Measurements from ENCODE around the gene PTPN11.

PTPN11 gene

DNA sequence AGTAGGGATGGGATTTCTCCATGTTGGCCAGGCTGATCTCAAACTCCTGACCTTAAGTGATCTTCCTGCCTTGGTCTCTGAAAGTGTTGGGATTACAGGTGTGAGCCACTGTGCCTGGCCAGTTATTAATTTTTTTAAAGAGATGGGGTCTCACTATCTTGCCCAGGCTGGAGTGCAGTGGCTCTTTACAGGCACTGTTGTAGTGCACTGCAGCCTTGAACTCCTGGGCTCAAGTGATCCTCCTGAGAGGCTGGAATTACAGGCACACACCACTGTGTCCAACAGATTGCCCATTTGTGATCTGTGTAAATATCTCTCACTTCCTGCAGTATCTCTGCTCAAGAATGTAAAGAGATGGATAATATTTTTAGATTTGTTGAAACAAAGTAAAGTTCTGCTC, 45.9 kb downstream of the PTPN11 start:
- Histone ChIP-seq H3K4me2 (ENCODE audit: low read length, poor library complexity, severe bottlenecking) (no peak overlapping the region), H3K9ac (ENCODE audit: low read length) (no peak overlapping the region), H3K23ac (ENCODE audit: low read length in 2 of 2) (no peak overlapping the region), H2BK12ac (ENCODE audit: low read length in 2 of 2) (no peak overlapping the region), H3K4me1 (ENCODE audit: control insufficient read depth, insufficient read depth, low read depth, low read length) (no peaks in the 10 kb centered on the region), H2AK5ac (ENCODE audit: low read length, severe bottlenecking) (no peak overlapping the region), H3K27me3 (ENCODE audit: control insufficient read depth in 1 of 2, insufficient read depth in 1 of 2, low read length in 2 of 2) (no peaks in the 10 kb centered on the region), H3K4ac (ENCODE audit: low read depth in 1 of 2, low read length in 2 of 2) (no peak overlapping the region), H3K36me3 (ENCODE audit: control insufficient read depth in 1 of 2, insufficient read depth in 2 of 2, low read depth in 1 of 2, low read length in 2 of 2) (peaks cover 25 to 49% of the 10 kb centered on the region in 2 experiments), H3K79me1 (replicated peaks; ENCODE audit: low read length, poor library complexity, severe bottlenecking) (peaks cover 39% of the 10 kb centered on the region), H2BK15ac (ENCODE audit: low read depth, poor library complexity, severe bottlenecking) (no peak overlapping the region), H3K27ac (ENCODE audit: low read length, poor library complexity, severe bottlenecking) (no peak overlapping the region), H2BK120ac (ENCODE audit: low read depth, low read length) (no peak overlapping the region), H2AFZ (ENCODE audit: low read depth, low read length) (no peak overlapping the region), H3K14ac (ENCODE audit: low read length in 2 of 2) (no peak overlapping the region), H4K91ac (ENCODE audit: low read length) (no peak overlapping the region), H3K18ac (ENCODE audit: low read depth in 1 of 2, low read length in 2 of 2) (no peak overlapping the region), H2BK5ac (ENCODE audit: low read depth, low read length, poor library complexity, severe bottlenecking) (no peak overlapping the region), H3K9me3 (ENCODE audit: control insufficient read depth, low read length) (no peaks in the 10 kb centered on the region), H4K8ac (ENCODE audit: low read length) (no peak overlapping the region), H3K4me3 (ENCODE audit: insufficient read depth in 1 of 2, low read depth in 1 of 2, low read length in 2 of 2) (no peak overlapping the region)
- DNase-seq, result no peak

DNA sequence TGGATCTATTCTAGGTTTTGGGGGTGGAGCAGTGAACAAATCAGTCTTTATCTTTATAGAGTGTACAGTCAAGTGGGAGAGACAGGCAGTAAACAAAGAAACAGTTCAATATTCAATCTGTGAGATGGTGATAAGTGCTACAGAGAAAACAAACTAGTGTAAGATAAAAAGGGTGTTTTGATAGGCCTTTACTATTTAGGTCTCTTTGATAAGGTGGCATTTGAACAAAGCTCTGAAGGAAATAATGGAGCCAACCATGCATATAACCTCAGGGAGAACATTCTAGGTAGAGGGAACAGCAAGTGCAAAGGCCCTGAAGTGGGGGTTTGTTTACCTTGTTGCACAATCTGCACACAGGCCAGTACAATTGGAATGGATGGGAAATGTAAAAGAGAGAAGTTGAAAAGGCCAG, 47.3 kb downstream of the PTPN11 start:
- Histone ChIP-seq H3K9me3 (ENCODE audit: control insufficient read depth, low read length) (no peaks in the 10 kb centered on the region), H3K23ac (ENCODE audit: low read length in 2 of 2) (no peak overlapping the region), H2BK120ac (ENCODE audit: low read depth, low read length) (no peak overlapping the region), H3K18ac (ENCODE audit: low read depth in 1 of 2, low read length in 2 of 2) (no peak overlapping the region), H3K27me3 (ENCODE audit: control insufficient read depth in 1 of 2, insufficient read depth in 1 of 2, low read length in 2 of 2) (no peaks in the 10 kb centered on the region), H2BK15ac (ENCODE audit: low read depth, poor library complexity, severe bottlenecking) (no peak overlapping the region), H3K36me3 (ENCODE audit: control insufficient read depth in 1 of 2, insufficient read depth in 2 of 2, low read depth in 1 of 2, low read length in 2 of 2) (peaks cover 19 to 43% of the 10 kb centered on the region in 2 experiments), H3K79me1 (replicated peaks; ENCODE audit: low read length, poor library complexity, severe bottlenecking) (peaks cover 46% of the 10 kb centered on the region), H3K4me3 (ENCODE audit: insufficient read depth in 1 of 2, low read depth in 1 of 2, low read length in 2 of 2) (no peak overlapping the region), H4K8ac (ENCODE audit: low read length) (no peak overlapping the region), H3K9ac (ENCODE audit: low read length) (no peak overlapping the region), H2AK5ac (ENCODE audit: low read length, severe bottlenecking) (no peak overlapping the region), H3K27ac (ENCODE audit: low read length, poor library complexity, severe bottlenecking) (no peak overlapping the region), H3K4ac (ENCODE audit: low read depth in 1 of 2, low read length in 2 of 2) (no peak overlapping the region), H2BK12ac (ENCODE audit: low read length in 2 of 2) (no peak overlapping the region), H2AFZ (ENCODE audit: low read depth, low read length) (no peak overlapping the region), H3K4me1 (ENCODE audit: control insufficient read depth, insufficient read depth, low read depth, low read length) (no peaks in the 10 kb centered on the region), H2BK5ac (ENCODE audit: low read depth, low read length, poor library complexity, severe bottlenecking) (no peak overlapping the region), H3K14ac (ENCODE audit: low read length in 2 of 2) (no peak overlapping the region), H3K4me2 (ENCODE audit: low read length, poor library complexity, severe bottlenecking) (no peak overlapping the region), H4K91ac (ENCODE audit: low read length) (no peak overlapping the region)
- no peak for DNase-seq

DNA sequence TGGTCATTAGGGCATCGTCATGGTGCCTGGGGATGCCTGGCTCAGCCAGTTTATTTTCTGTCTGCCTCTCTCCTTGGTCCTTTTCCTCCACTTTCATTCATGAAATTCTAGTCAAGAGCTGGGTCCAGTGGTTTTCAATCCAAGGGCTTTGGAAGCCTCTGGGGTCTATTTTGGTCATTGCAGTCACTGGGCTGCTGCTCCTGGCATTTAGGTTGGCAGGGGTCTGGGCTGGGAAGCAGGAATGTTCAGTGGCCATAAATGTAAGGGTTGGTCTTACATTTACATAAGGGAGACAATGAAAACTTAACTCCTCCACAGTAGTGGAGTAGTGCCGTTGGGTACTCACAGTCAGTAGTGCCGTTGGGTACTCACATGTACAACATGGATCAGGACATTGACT, 48.1 kb downstream of the PTPN11 start:
- no peak overlapping the region for H3K4ac ChIP-seq (ENCODE audit: low read depth in 1 of 2, low read length in 2 of 2)
- no peak overlapping the region for H3K9ac ChIP-seq (ENCODE audit: low read length)
- peaks cover 44% of the 10 kb centered on the region for H3K79me1 ChIP-seq (replicated peaks; ENCODE audit: low read length, poor library complexity, severe bottlenecking)
- 99% methylated on average over 3 of the region's 3 CpGs for WGBS
- H2BK12ac ChIP-seq (ENCODE audit: low read length in 2 of 2), result no peak overlapping the region
- H3K4me3 ChIP-seq (ENCODE audit: insufficient read depth in 1 of 2, low read depth in 1 of 2, low read length in 2 of 2), result no peak overlapping the region
- no peak overlapping the region for H2BK5ac ChIP-seq (ENCODE audit: low read depth, low read length, poor library complexity, severe bottlenecking)
- no peaks in the 10 kb centered on the region for H3K9me3 ChIP-seq (ENCODE audit: control insufficient read depth, low read length)
- no peak overlapping the region for H2AFZ ChIP-seq (ENCODE audit: low read depth, low read length)
- H3K27ac ChIP-seq (ENCODE audit: low read length, poor library complexity, severe bottlenecking), result no peak overlapping the region
- no peak overlapping the region for H2BK15ac ChIP-seq (ENCODE audit: low read depth, poor library complexity, severe bottlenecking)
- H3K18ac ChIP-seq (ENCODE audit: low read depth in 1 of 2, low read length in 2 of 2), result no peak overlapping the region
- H2BK120ac ChIP-seq (ENCODE audit: low read depth, low read length), result no peak overlapping the region
- no peaks in the 10 kb centered on the region for H3K4me1 ChIP-seq (ENCODE audit: control insufficient read depth, insufficient read depth, low read depth, low read length)
- H3K23ac ChIP-seq (ENCODE audit: low read length in 2 of 2), result no peak overlapping the region
- no peaks in the 10 kb centered on the region for H3K27me3 ChIP-seq (ENCODE audit: control insufficient read depth in 1 of 2, insufficient read depth in 1 of 2, low read length in 2 of 2)
- no peak overlapping the region for H3K14ac ChIP-seq (ENCODE audit: low read length in 2 of 2)
- no peak overlapping the region for H2AK5ac ChIP-seq (ENCODE audit: low read length, severe bottlenecking)
- no peak overlapping the region for H3K4me2 ChIP-seq (ENCODE audit: low read length, poor library complexity, severe bottlenecking)
- peaks cover 14 to 36% of the 10 kb centered on the region in 2 experiments for H3K36me3 ChIP-seq (ENCODE audit: control insufficient read depth in 1 of 2, insufficient read depth in 2 of 2, low read depth in 1 of 2, low read length in 2 of 2)
- no peak for DNase-seq
- H4K8ac ChIP-seq (ENCODE audit: low read length), result no peak overlapping the region
- no peak overlapping the region for H4K91ac ChIP-seq (ENCODE audit: low read length)

DNA sequence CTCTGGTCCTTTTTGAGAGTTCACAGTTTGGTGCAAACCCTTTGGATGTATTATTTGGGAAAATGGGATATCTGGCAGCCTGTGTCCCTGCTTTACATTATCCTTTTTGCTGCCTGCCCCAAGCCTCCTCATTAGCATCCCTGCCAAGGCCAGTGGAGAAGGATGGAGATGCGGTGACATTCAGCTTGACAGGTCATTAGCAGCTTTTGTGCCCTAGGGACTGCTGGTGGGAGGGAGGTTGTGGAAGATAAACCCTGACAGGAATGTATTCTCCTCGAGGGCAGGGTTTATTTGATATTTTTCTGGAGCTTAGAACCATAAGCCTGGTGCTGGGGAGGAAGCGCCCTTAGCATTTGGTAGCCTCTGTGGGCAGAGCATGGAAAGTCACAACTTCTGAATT, 49.3 kb downstream of the PTPN11 start:
- Histone ChIP-seq H3K9ac (ENCODE audit: low read length) (no peak overlapping the region), H3K36me3 (ENCODE audit: control insufficient read depth in 1 of 2, insufficient read depth in 2 of 2, low read depth in 1 of 2, low read length in 2 of 2) (peaks cover 14 to 42% of the 10 kb centered on the region in 2 experiments), H3K4me1 (ENCODE audit: control insufficient read depth, insufficient read depth, low read depth, low read length) (no peaks in the 10 kb centered on the region), H2BK120ac (ENCODE audit: low read depth, low read length) (no peak overlapping the region), H3K4me3 (ENCODE audit: insufficient read depth in 1 of 2, low read depth in 1 of 2, low read length in 2 of 2) (no peak overlapping the region), H2AFZ (ENCODE audit: low read depth, low read length) (no peak overlapping the region), H2AK5ac (ENCODE audit: low read length, severe bottlenecking) (no peak overlapping the region), H3K14ac (ENCODE audit: low read length in 2 of 2) (no peak overlapping the region), H3K18ac (ENCODE audit: low read depth in 1 of 2, low read length in 2 of 2) (no peak overlapping the region), H4K8ac (ENCODE audit: low read length) (no peak overlapping the region), H4K91ac (ENCODE audit: low read length) (no peak overlapping the region), H3K23ac (ENCODE audit: low read length in 2 of 2) (peak overlapping the region in 1 of 2 experiments; percentile 6), H2BK5ac (ENCODE audit: low read depth, low read length, poor library complexity, severe bottlenecking) (no peak overlapping the region), H3K4ac (ENCODE audit: low read depth in 1 of 2, low read length in 2 of 2) (no peak overlapping the region), H3K79me1 (replicated peaks; ENCODE audit: low read length, poor library complexity, severe bottlenecking) (peaks cover 41% of the 10 kb centered on the region), H3K27ac (ENCODE audit: low read length, poor library complexity, severe bottlenecking) (no peak overlapping the region), H3K9me3 (ENCODE audit: control insufficient read depth, low read length) (no peaks in the 10 kb centered on the region), H2BK15ac (ENCODE audit: low read depth, poor library complexity, severe bottlenecking) (no peak overlapping the region), H3K4me2 (ENCODE audit: low read length, poor library complexity, severe bottlenecking) (no peak overlapping the region), H3K27me3 (ENCODE audit: control insufficient read depth in 1 of 2, insufficient read depth in 1 of 2, low read length in 2 of 2) (no peaks in the 10 kb centered on the region), H2BK12ac (ENCODE audit: low read length in 2 of 2) (no peak overlapping the region)
- no peak for DNase-seq
- 95% methylated on average over 3 of the region's 3 CpGs for WGBS

Data from mesenchymal stem cell (in vitro differentiated cells and primary cell).